Stimulated activated CD4-positive, alpha-beta T cell treated with anti-CD3 and anti-CD28 coated beads, TNF-alpha, amount 100 ng/mL, for 24 hours (primary cell): ENCODE data around the gene ZC3H6.
"Not testable (repeated sequence)": the region's sequence is repeated elsewhere in the genome, so short reads cannot be mapped to it uniquely, and the experiment has no call there.

ENCODE experiments used
- DNase-seq, 3 experiments: peaks; one replicate each; pipeline ENCODE4 v3.0.0-alpha.2; 2020; ENCODE audit warnings: low read depth in 3 of 3

Gene ZC3H6

GRCh38 chr2:112275887-112276773, 733 bp downstream of the ZC3H6 start:
- DNase-seq = peak; percentile 62 to 78 (median 67)

- DNase-seq = no peak
These were observed 1.6 kb downstream of the ZC3H6 start for GRCh38 chr2:112276954-112277353.

- no peak for DNase-seq
These were observed 2.3 kb downstream of the ZC3H6 start for GRCh38 chr2:112277596-112278220.

- not testable (repeated sequence) for DNase-seq
These were observed 6.7 kb downstream of the ZC3H6 start for GRCh38 chr2:112282066-112282465.

GRCh38 chr2:112283535-112283934, 8.1 kb downstream of the ZC3H6 start:
- not testable (repeated sequence) for DNase-seq

GRCh38 chr2:112290088-112290487, 14.7 kb downstream of the ZC3H6 start:
- no peak for DNase-seq

GRCh38 chr2:112290648-112291047, 15.3 kb downstream of the ZC3H6 start:
- no peak for DNase-seq

- no peak for DNase-seq
These were observed 18.4 kb downstream of the ZC3H6 start for GRCh38 chr2:112293636-112294401.

- DNase-seq = no peak
These were observed 20.1 kb downstream of the ZC3H6 start for GRCh38 chr2:112295407-112296078.

GRCh38 chr2:112296407-112296806, 21.0 kb downstream of the ZC3H6 start:
- no peak for DNase-seq

- DNase-seq = no peak
These were observed 25.8 kb downstream of the ZC3H6 start for GRCh38 chr2:112301171-112301584.

GRCh38 chr2:112301973-112302372, 26.6 kb downstream of the ZC3H6 start:
- DNase-seq = no peak

GRCh38 chr2:112304298-112304941, 29.0 kb downstream of the ZC3H6 start:
- DNase-seq = no peak

GRCh38 chr2:112305132-112305531, 29.7 kb downstream of the ZC3H6 start:
- no peak for DNase-seq

- no peak for DNase-seq
These were observed 35.5 kb downstream of the ZC3H6 start for GRCh38 chr2:112310906-112311305.

- DNase-seq = no peak
These were observed 36.5 kb downstream of the ZC3H6 start for GRCh38 chr2:112311932-112312331.

GRCh38 chr2:112312821-112313220, 37.4 kb downstream of the ZC3H6 start:
- DNase-seq = no peak

GRCh38 chr2:112314856-112315255, 39.5 kb downstream of the ZC3H6 start:
- no peak for DNase-seq

GRCh38 chr2:112317303-112318158, 42.1 kb downstream of the ZC3H6 start:
- DNase-seq = no peak

GRCh38 chr2:112318515-112318914, 43.1 kb downstream of the ZC3H6 start:
- no peak for DNase-seq
